Dendritic cell treated with granulocyte-macrophage colony-stimulating factor and Interleukin-4, amounts not matched to agents 40 ng/mL and 50 ng/mL, for 4 days (primary cell): ENCODE measurements around the gene ZNF814.
A peak's percentile ranks its signal among the peaks of the same experiment; 100 is the strongest.
"Not testable (repeated sequence)": the region's sequence is repeated elsewhere in the genome, so short reads cannot be mapped to it uniquely, and the experiment has no call there.

Experiments
- H3K27ac Mint-ChIP-seq: one replicate; pipeline ENCODE4 v1.8.0; 2022; ENCODE audit warnings: mild to moderate bottlenecking, mixed read lengths
- H3K27me3 Mint-ChIP-seq: one replicate; pipeline ENCODE4 v1.8.0; 2022; ENCODE audit warnings: mild to moderate bottlenecking, mixed read lengths
- H3K36me3 Mint-ChIP-seq: one replicate; pipeline ENCODE4 v1.8.0; 2022; ENCODE audit warnings: low read depth, mixed read lengths
- H3K4me1 Mint-ChIP-seq: one replicate; pipeline ENCODE4 v1.8.0; 2022; ENCODE audit warnings: low read depth, mixed read lengths
- H3K4me3 Mint-ChIP-seq: one replicate; pipeline ENCODE4 v1.8.0; 2022; ENCODE audit warnings: mild to moderate bottlenecking, moderate library complexity, mixed read lengths
- H3K9me3 Mint-ChIP-seq: one replicate; pipeline ENCODE4 v1.8.0; 2022; ENCODE audit warnings: mixed read lengths
- intact Hi-C: fragments of 100-400 bp; cut with micrococcal nuclease; formaldehyde crosslinking; loops from one replicate; pipeline ENCODE4 v1.15.0; 2022

The ZNF814 gene

DNA sequence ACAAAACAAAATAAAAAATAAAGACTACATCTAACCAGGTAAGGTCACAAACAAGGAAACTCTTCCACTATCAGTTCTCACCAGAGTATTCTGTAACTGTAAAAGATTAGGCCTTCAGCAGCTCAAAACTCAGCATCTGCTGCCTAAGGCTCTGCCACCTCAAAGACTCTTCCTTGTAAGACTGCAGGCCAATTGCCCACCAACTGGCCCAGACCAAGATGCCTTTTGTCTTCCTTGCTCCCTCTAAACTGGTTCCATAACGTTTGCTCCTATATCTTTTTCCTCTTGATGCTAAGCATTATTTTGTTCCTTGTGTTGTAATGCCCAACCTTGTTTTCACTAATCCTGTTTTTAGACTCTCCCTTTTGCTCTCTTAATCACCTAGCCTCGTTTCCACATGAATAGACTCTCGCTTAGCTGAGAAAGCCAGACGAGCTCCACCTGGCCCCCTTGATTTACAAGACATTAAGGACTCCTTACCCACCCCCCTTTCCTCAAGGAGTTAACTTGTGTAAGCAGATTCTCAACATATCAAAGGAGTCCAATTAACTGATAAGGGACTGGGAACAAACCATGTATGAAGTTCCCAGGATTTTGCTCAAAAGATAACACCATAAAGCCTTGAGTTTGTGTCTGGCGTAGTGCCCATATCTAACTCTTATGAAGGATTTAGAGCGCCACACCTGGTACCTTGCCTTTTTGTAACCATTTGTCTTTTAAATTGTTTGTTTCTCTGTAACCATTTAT, 1.5 kb downstream of the ZNF814 start:
- no peak overlapping the region for H3K27ac Mint-ChIP-seq

DNA sequence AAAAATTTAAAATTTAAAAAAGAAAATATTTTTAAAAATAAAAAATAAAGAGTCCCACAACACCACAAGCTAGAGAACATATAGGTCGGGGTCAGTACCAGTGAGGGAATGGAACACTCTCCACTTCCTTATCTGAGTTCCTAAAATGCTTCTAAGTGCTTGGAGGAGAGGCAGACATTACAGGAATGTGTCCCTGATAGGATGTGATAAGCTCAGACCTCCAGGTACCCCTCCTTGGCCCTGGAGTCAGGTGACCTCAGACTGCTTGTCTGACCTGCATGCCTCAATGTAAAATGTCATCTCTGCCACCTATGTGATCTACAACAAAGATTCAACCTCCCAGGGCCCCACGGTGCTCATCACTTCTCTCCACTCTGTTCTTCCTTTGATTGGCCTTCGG, 2.8 kb downstream of the ZNF814 start:
- H3K27ac Mint-ChIP-seq: no peak overlapping the region
- intact Hi-C loops: loop anchor here (5.0 kb wide), 1 partner anchor 34 kb away; no protein-coding TSS in a partner anchor
- peaks cover 76% of the 10 kb centered on the region for H3K9me3 Mint-ChIP-seq
- peaks cover 16% of the 10 kb centered on the region for H3K4me1 Mint-ChIP-seq
- no peak overlapping the region for H3K4me3 Mint-ChIP-seq
- peaks cover 3% of the 10 kb centered on the region for H3K27me3 Mint-ChIP-seq
- H3K36me3 Mint-ChIP-seq: peaks cover 70% of the 10 kb centered on the region

More for the DNA sequence above, 1.5 kb downstream of the ZNF814 start:
- intact Hi-C loops: loop anchor here (5.0 kb wide), 1 partner anchor 35 kb away; no protein-coding TSS in a partner anchor
- H3K9me3 Mint-ChIP-seq: peaks cover 86% of the 10 kb centered on the region
- peaks cover 16% of the 10 kb centered on the region for H3K4me1 Mint-ChIP-seq
- H3K36me3 Mint-ChIP-seq: peaks cover 70% of the 10 kb centered on the region
- peak overlapping the region; percentile 85 for H3K4me3 Mint-ChIP-seq
- H3K27me3 Mint-ChIP-seq: peaks cover 3% of the 10 kb centered on the region

DNA sequence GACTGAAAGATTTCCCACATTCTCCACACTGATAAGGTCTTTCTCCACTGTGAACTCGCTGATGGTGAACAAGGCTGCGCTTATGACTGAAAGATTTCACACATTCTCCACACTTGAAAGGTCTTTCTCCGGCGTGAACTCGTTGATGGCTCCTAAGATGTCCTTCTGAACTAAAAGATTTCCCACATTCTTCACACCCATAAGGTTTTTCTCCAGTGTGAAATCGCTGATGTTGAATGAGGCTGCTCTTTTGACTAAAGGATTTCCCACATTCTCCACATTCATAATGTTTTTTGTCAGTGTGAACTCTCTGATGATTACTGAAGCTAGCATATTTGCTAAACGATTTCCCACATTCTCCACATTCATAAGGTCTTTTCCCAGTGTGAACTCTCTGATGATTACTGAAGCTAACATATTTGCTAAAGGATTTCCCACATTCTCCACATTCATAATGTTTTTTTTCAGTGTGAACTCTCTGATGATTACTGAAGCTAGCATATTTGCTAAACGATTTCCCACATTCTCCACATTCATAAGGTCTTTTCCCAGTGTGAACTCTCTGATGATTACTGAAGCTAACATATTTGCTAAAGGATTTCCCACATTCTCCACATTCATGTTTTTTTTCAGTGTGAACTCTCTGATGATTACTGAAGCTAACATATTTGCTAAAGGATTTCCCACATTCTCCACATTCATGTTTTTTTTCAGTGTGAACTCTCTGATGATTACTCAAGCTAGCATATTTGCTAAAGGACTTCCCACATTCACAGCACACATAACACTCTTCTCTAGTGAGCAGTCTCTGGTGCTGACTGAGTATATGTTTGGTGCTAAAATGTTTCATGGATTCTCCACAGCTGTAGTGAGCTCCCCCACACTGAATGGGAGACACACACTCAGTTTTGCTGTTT, 14.7 kb downstream of the ZNF814 start:
- peaks cover 79% of the 10 kb centered on the region for H3K36me3 Mint-ChIP-seq
- H3K27me3 Mint-ChIP-seq, intact Hi-C loops: not testable (repeated sequence)

DNA sequence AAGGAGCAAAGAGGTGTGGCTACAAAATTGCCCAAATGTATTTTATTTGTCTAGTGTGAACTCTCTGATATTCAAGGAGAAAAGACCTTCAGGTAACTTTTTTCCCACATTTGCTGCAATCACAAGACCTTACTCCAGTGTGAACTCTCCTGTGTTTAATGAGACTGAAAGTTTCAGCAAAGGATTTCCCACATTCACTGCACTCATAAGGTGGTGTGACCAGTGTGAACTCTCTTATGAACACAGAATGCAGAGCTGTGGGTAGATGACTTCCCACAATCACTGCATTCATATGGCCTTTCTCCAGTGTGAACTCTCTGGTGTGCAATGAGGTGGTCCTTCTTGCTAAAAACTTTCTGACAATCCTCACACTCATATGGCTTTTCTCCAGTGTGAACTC, 16.4 kb downstream of the ZNF814 start:
- intact Hi-C loops: no loop called here
- H3K9me3 Mint-ChIP-seq: peaks cover 100% of the 10 kb centered on the region
- H3K4me3 Mint-ChIP-seq: no peak overlapping the region
- no peaks in the 10 kb centered on the region for H3K4me1 Mint-ChIP-seq
- peaks cover 79% of the 10 kb centered on the region for H3K36me3 Mint-ChIP-seq
- no peaks in the 10 kb centered on the region for H3K27me3 Mint-ChIP-seq
- H3K27ac Mint-ChIP-seq: no peak overlapping the region

More for the DNA sequence above, 14.7 kb downstream of the ZNF814 start:
- H3K4me3 Mint-ChIP-seq, H3K27ac Mint-ChIP-seq, H3K4me1 Mint-ChIP-seq: not testable (repeated sequence)
- peaks cover 98% of the 10 kb centered on the region for H3K9me3 Mint-ChIP-seq

DNA sequence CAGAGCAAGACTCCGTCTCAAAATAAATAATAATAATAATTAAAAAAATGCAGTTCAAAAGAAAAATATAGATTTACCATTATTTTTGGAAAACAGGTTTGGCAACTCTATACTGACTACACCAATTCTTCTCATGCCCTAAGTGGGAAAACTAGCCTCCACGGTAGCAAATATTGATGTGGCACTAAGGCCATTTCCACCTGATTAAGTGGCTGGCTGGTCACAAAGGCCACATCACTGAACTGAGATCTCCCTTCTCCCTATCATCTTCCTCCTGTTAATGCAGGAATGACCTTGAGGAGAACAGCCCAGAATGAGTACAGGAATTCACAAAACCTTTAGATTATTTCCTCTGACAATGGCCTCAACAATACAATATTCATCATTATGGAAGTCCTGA, 18.6 kb downstream of the ZNF814 start:
- Mint-ChIP-seq H3K27ac (no peak overlapping the region), H3K4me1 (no peaks in the 10 kb centered on the region), H3K9me3 (peaks cover 89% of the 10 kb centered on the region), H3K36me3 (peaks cover 79% of the 10 kb centered on the region), H3K27me3 (no peaks in the 10 kb centered on the region), H3K4me3 (no peak overlapping the region)
- intact Hi-C loops: no loop called here

DNA sequence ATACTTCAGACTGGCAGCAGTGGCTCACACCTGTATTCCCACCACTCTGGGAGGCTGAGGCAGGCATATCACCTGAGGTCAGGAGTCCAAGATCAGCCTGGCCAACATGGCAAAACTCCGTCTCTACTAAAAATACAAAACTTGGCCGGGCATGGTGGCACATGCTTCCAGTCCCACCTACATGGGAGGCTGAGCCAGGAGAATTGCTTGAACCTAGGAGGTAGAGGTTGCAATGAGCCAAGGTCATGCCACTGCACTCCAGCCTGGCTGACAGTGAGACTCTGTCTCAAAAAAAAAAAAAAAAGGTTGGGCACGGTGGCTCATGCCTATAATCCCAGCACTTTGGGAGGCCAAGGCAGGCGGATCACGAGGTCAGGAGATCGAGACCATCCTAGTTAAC, 19.2 kb downstream of the ZNF814 start:
- H3K4me1 Mint-ChIP-seq, intact Hi-C loops, H3K27ac Mint-ChIP-seq, H3K4me3 Mint-ChIP-seq, H3K27me3 Mint-ChIP-seq: not testable (repeated sequence)
- Mint-ChIP-seq H3K36me3 (peaks cover 79% of the 10 kb centered on the region), H3K9me3 (peaks cover 84% of the 10 kb centered on the region)

DNA sequence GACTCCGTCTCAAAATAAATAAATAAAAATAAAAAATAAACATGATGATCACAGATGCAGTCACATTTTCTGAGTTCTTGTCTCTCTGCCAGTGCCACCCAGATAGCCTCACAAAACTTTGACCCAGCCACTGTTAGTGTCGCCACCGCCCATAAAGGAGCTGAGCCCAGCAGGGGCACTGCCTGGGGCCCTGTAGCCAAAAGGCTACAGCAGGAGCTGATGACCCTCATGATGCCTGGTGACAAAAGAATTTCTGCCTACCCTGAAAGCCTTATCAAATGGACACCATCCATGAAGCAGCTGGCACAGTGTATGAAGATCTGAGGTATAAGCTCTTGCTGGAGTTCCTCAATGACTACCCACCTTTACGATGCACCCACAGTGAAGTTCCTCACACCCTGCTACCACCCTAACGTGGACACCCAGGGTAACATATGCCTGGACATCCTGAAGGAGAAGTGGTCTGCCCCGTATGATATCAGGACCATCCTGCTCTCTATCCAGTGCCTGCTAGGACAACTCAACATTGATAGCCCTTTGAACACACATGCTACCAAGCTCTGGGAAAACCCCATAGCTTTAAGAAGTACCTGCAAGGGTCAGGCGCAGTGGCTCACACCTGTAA, 20.9 kb downstream of the ZNF814 start:
- peaks cover 68% of the 10 kb centered on the region for H3K9me3 Mint-ChIP-seq
- intact Hi-C loops: no loop called here

DNA sequence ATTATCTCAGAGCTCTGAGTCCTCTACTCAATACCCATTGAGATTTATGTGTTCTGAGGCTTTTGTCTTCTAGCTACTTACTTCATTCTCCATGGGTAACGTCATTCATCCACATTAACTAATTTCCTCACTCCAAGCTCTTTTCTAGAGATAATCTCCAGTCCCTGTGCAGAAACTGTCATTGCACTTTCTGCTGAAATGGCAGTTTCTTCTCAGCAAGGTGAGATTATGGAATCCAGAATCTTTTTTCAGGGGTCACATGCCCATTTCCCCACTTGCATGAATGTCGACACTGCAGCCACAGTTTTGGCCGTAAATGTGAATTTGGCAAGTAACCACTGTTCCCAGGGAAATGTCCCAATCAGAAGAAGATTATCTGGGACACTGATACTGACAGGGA, 26.5 kb downstream of the ZNF814 start:
- H3K4me3 Mint-ChIP-seq, H3K27ac Mint-ChIP-seq, H3K27me3 Mint-ChIP-seq, H3K4me1 Mint-ChIP-seq, intact Hi-C loops: not testable (repeated sequence)
- Mint-ChIP-seq H3K36me3 (peaks cover 98% of the 10 kb centered on the region), H3K9me3 (peaks cover 40% of the 10 kb centered on the region)

More for the DNA sequence above, 20.9 kb downstream of the ZNF814 start:
- Mint-ChIP-seq H3K36me3 (peaks cover 79% of the 10 kb centered on the region), H3K4me1 (no peaks in the 10 kb centered on the region), H3K27ac (no peak overlapping the region), H3K4me3 (no peak overlapping the region), H3K27me3 (no peaks in the 10 kb centered on the region)

DNA sequence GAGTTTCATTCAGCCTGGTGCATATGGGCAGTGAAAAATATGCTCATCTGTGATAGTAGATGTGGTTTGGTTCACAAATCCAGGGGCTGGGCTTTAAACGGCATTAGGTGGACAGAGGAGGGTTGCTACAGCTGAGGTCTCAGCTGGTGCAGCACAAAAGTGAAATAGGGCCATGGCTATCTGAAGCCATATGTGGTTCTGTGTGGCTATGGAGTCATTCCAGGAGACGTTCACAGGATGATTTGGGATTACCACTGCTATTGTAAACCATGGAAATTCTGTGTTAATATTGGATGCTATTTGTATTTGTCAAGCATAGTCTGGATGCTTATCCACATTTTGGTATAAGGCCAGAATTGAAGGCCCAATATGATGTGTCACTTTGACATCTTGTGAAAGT, 34.7 kb downstream of the ZNF814 start:
- peaks cover 94% of the 10 kb centered on the region for H3K36me3 Mint-ChIP-seq
- intact Hi-C loops: loop anchor here (5.0 kb wide), 1 partner anchor 33 kb away; the partner anchor contains the start of gene ZNF814
- peaks cover 20% of the 10 kb centered on the region for H3K4me1 Mint-ChIP-seq
- peaks cover 13% of the 10 kb centered on the region for H3K9me3 Mint-ChIP-seq
- H3K27ac Mint-ChIP-seq, H3K4me3 Mint-ChIP-seq, H3K27me3 Mint-ChIP-seq: not testable (repeated sequence)

DNA sequence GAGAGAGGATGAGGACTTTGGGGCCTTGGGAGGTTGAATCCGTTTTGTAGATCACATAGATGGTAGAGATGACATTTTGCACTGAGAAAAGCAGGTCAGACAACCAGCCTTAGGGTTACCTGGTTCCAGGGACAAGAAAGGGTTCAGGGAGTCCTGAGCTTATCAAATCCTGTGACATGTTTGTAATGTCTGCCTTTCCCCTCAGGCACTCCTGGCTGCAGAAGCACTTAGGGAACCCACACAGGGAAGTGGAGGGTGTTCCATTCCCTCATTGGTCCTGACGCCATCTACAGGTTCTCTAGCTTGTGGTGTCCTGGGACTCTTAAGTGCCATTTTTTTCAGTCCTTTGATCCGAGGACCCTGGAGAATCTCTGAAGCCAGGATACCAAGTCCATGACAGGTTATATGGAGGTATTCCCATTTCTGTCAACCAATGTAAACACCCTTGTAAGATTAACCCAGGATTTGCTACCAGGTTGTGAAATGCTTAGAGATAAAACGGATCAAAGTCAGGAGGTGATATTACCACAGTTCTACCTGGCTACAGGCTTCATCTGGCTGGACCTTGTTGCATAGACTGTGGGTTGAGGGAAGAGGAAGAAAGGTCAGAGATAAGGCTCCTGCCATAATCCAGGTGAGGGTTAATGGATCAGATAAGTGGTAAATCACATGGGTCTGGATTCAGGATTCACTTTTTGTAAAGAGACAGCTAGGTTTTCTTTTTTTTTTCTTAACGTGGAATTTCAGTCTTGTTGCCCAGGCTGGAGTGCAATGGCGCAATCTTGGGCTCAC, 36.8 kb downstream of the ZNF814 start:
- not testable (repeated sequence) for H3K9me3 Mint-ChIP-seq, H3K4me3 Mint-ChIP-seq, H3K27me3 Mint-ChIP-seq
- Mint-ChIP-seq H3K36me3 (peaks cover 75% of the 10 kb centered on the region), H3K27ac (peak overlapping the region; percentile 98), H3K4me1 (peaks cover 20% of the 10 kb centered on the region)
- intact Hi-C loops: loop anchor here (5.0 kb wide), 1 partner anchor 35 kb away; the partner anchor contains the start of gene ZNF814

DNA sequence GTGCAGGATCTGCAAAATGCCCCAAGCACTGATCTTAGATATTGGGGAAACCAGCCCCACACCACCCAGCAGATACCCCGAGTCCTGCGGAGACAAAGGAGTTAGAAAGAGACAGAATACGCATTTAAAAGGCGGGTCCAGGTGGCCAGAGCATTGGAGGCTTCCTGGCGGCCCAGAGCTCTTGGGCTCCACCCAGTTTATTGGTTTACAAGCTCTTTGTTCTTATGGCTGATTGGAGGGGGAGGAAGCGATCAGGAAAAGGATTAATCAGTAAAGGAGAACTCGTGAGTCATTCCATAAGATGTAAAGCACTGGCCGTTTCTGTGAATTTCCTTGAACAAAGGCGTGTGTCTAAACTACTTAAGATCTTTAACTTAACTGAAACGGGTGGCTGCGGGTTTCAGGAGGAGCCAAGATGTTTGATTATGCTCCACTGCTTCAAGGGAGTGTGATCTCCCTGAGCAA, 38.3 kb downstream of the ZNF814 start:
- peaks cover 20% of the 10 kb centered on the region for H3K4me1 Mint-ChIP-seq
- no peaks in the 10 kb centered on the region for H3K9me3 Mint-ChIP-seq
- H3K4me3 Mint-ChIP-seq: peak overlapping the region; percentile 87
- no peaks in the 10 kb centered on the region for H3K27me3 Mint-ChIP-seq
- intact Hi-C loops: loop anchor here (5.0 kb wide), 1 partner anchor 37 kb away; the partner anchor contains the start of gene ZNF814
- H3K36me3 Mint-ChIP-seq: peaks cover 69% of the 10 kb centered on the region
- peak overlapping the region; percentile 98 for H3K27ac Mint-ChIP-seq

DNA sequence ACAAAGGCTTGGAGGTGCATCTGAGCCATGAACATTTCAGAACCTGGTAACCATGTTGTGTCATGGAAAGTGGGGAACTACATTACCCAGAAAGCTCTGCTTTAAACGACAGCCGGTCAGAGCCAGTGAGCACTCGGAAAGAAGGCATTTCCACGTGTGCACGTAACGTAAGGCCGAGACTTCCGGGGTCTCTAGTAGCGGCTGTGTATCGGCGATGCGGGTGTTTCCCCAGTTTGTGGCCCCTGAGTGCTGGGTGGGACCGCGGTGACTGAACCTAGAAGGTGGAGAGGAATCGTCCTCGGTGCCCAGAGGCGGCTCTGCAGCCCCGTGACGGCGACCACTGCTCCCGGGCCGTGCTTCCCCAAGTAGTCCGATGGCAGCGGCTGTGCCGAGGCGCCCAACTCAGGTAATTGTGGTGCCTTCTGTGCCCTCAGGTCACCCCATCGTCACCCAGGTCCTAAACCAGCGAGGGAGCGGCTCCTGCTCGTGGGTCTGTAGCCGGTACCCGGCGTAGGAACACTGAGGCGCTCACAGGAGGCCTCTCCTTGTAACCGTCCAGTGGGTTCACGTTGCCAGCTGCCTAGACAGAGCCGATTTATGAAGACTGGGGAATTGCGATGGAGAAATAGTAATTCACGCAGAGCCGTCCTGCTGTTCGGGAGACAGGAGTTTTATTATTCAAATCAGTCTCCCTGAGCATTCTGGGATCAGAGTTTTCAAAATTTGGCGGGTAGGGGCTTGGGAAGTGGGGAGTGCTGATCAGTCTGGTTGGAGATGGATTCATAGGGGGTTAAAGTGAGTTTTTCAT, 39.0 kb downstream of the ZNF814 start, which contains the start of gene ZNF587:
Gene ZNF587, plus strand, starts transcription at position 194 of the 808 bp plus-strand sequence. Its CDS starts 180 bp downstream, at position 374.
- intact Hi-C loops: loop anchor here (5.0 kb wide), 1 partner anchor 37 kb away; the partner anchor contains the start of gene ZNF814
- Mint-ChIP-seq H3K36me3 (peaks cover 62% of the 10 kb centered on the region), H3K27ac (peak within 1 kb of the TSS; percentile 98), H3K4me3 (peak within 1 kb of the TSS; percentile 87), H3K4me1 (peaks cover 20% of the 10 kb centered on the region)
- H3K9me3 Mint-ChIP-seq, H3K27me3 Mint-ChIP-seq: not testable (repeated sequence)
